Fibroblast of gingiva (primary cell): Measurements from ENCODE around the gene FZR1.
A peak's percentile ranks its signal among the peaks of the same experiment; 100 is the strongest.

Experiments
- DNase-seq: peaks from one replicate; pipeline ENCODE4 v3.0.0-alpha.2; 2011; ENCODE audit warnings: low read depth

Gene FZR1

GRCh38 chr19:3505598-3506383 lies at the start of gene FZR1:
TSS of gene FZR1 (plus strand) at chr19:3506311. CDS start at chr19:3522990, 16,679 bp downstream.
- DNase-seq: peak; percentile 98

DNA sequence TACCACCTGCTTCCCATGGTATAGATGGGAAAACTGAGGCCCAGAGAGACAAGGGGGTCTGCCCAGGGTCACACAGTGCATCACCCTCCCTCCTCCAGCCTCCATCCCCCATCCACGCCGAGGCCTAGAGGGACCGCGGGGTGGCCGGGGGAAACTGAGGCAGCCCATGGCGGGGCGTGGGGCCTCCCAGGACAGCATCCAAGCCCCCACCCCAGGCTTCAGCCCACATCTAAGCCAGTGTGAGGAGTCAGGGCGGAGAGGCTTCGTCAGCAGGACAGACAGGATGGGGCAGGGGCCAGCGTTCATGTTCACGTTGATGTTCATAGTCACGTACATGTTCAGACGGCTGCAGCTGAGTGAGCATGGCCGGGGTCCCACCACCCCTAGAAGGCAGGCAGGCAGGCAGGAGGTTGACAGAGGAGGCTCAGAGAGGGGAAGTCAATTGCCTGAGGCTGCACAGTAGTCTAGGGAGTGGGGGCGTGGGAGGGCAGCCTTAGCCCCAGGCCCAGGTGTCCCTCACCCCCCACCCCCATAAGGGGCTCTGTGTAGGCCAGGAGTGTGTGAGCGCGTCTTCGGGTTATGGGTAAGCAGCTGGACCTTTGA lies 49.1 kb upstream of the FZR1 start:
- DNase-seq: no peak

DNA sequence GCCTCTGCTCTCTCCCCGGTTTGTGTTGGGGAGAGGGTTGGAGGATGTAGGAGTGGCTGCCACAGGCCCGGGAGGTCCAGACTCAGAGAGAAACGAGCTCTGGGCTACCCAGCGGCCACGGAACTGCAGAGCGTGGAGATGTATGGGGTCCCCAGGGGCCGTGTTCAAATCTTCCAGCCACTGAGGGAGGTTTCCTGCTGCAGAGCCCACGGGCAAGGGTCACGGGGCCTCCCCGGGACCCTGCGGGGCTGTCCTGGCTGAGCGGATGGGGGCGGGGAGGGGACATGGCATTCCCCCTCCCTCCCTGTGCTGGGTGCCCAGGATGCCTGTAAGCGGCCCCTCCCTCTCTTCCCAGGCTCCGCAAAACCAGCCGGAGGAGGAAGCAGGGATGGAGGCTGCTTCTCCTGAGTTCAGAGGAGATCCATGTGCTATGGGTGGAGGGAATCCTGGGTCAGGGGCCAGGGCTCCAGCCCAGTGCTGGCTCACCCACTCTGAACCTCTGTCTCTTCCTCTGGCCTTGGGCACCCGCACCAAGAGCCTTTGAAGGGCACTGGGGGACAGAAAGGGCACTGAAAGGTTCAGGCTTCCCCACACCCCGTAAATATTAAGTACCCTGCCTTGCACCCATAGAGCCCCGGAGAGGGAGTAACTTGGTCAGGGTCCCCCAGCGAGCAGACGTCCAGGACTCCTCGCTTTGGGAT lies 48.4 kb upstream of the FZR1 start:
- no peak for DNase-seq

GRCh38 chr19:3458229-3459088 lies 47.7 kb upstream of the FZR1 start:
- DNase-seq: no peak

- DNase-seq: peak; percentile 86
Measured at GRCh38 chr19:3459089-3459881, 46.8 kb upstream of the FZR1 start.

GRCh38 chr19:3459965-3460582 lies 46.0 kb upstream of the FZR1 start:
- no peak for DNase-seq

DNA sequence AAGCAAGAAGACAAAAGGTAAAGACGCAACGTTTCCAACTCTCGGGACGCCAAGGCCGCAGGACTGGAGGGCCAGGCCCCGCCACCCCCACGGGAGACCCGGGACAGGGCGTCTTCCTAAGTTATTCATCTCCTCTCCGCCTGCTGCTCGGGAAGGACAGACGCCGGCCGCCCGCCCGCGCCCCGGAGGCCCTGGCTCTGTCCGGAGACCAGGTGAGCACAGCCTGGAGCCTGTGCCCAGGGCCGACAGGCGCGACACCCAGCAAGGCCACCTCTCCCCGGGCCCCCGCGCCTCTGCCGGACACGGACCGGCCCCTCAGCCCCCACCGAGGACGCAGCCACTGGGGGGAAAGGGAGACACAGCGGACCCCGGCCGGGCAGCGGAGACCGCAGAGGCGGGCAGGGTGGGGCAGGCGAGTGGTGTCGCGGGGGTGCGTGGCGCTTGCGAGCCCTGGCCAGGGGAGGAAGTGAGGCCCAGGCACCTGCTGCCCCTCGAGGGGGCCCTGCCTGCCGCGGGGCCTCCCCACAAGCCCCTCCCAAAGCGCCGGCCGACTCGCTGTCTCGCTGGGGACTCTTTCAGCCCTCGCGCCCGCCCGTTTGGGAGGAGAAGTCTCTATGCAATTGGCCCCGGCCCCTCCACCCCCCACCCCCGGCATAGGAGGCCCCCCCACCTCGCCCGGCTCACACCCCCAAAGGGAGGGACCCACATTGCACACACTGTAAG lies 43.0 kb upstream of the FZR1 start:
- DNase-seq: no peak

GRCh38 chr19:3463714-3464586 lies 42.2 kb upstream of the FZR1 start:
- DNase-seq: no peak

DNA sequence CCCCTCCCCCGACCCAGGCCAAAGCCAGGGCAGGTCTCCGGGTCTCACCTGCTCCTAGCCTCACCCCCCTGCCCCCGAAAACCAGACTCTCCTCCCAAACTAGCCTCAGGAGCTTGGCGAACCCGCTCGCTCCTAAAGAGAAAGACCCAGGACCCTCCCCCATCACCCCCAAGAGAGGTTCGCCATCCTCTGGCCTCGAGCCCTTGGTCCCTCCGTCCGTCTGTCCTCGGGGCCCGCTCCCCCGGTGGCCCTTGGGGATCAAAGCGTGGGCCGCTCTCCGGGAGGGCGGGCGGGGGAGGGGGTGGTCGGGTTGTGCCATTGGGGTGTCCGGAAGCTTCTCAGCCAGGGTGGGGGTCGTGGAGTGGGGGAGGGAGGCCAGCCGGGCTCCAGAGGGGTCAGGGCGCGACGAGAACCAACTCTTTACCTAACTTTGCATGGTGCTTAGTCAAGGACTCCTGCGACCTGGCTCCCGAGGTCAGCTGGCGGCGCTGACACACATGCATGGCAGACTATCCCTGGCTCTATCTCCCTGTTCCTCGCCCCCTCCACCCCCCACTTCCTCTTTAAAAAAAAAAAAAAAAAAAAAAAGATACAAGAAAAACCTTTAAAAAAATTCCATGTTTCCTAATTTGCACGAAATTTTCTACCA lies 41.4 kb upstream of the FZR1 start:
- no peak for DNase-seq

- no peak for DNase-seq
Measured at GRCh38 chr19:3465552-3465951, 40.6 kb upstream of the FZR1 start.

DNA sequence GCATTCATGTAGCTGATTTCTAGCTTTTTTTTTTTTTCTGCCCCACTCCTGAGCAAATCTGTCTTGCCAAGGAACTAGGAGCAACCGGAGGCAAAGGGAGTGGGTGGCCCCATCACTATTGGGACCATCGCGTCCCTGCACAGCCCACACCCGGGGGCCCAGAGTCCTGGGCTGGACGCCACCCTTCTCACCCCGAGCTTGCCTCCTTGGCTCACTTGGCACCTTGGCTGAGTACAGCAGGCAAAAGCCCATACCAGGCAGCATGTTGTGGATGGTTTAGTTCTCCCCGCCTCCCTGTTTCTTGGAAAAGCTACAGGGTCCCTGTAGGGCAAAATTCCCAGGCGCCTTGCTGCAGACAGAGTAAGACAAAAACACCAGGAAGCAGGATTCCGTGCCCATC lies 39.5 kb upstream of the FZR1 start:
- DNase-seq: no peak

GRCh38 chr19:3467437-3468198 lies 38.5 kb upstream of the FZR1 start:
- no peak for DNase-seq

DNA sequence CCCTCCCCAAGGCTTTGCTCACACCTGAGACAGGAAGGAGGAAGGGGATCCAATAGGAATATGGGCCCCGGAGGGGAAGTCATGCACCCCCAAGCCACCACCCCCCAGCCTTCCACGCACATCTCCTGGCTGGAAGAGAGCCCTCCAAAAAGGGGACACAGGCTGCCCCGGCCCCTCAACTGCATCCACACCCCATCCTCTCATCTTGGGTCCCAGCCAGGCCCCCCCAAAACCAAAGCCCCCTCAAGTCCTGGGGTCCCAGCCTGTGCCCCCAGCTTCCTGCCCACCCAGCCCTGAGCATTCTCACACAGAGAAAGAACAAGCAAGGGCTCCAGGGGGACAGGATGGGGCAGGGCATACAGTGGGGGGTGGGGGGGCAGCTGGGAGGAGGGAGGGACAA lies 37.9 kb upstream of the FZR1 start:
- no peak for DNase-seq

- no peak for DNase-seq
Measured at GRCh38 chr19:3469638-3470499, 36.2 kb upstream of the FZR1 start.

GRCh38 chr19:3470500-3471128 lies 35.5 kb upstream of the FZR1 start:
- DNase-seq: no peak

DNA sequence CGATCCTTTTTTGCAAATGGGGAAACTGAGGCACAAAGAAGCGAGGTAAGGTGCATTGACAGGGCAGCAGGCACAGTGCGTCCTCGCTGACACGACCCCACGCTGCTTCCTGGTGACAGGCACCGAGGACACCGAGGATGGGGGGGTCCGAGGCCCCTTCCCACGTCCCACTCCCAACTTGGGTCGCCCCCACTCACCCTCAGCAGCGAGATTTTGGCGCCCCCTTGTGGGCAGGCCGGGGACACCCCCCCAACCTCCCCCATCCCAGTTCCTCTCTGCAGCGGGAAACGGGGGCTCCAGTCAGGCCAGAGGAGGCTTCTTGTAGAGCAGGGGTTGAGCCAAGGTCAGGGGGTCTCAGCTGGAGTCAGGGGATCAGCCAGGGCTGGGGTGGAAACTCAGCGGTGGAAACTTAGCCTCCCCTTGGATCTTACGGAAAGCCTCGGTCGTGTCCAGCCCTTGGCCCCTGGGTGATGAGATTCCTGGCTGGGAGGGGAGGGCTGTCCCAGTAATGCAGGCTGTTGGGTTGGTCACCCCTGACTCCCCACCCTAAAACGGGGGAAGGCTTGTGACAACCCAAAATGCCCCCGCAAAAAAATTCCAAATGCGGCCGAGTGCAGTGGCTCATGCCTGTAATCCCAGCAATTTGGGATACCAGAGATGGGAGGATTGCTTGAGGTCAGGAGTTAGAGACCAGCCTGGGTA lies 34.0 kb upstream of the FZR1 start:
- no peak for DNase-seq
